Myometrial cell (primary cell): ENCODE data around the gene EDN3. TPM values are rescaled to one million over a fixed set of nuclear protein-coding genes. Genes with fewer than 3 reads are reported as not detected.

ENCODE experiments used
- total RNA-seq: library from RNA; depleted of rRNA; stranded (reverse); fragments of >200 nt; gene quantifications from 2 replicates; pipeline ENCODE4 v1.2.3, GENCODE V29; 2015

Gene EDN3, protein sequence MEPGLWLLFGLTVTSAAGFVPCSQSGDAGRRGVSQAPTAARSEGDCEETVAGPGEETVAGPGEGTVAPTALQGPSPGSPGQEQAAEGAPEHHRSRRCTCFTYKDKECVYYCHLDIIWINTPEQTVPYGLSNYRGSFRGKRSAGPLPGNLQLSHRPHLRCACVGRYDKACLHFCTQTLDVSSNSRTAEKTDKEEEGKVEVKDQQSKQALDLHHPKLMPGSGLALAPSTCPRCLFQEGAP
- not detected in 2 replicates for total RNA-seq

GRCh38 chr20:59300333-59301081 lies at the start of gene EDN3:
Gene EDN3 (plus strand): TSS chr20:59300611. CDS start chr20:59300813, 202 bp downstream.

Other genes with a start within 250 kb of the EDN3 start
- gene ZNF831, start 136.8 kb upstream of the EDN3 start, total RNA-seq, result not detected in 2 replicates